Lower leg skin (tissue), 3 donors: ENCODE measurements around the gene VTI1A.

Source experiments
- POLR2A ChIP-seq, 2 donors: fragments of 450-650 bp; IDR thresholded peaks; one replicate each; pipeline ENCODE4 v1.6.1; 2016 to 2017; ENCODE audit warnings: antibody characterized with exemption in 2 of 2, mild to moderate bottlenecking in 1 of 2, moderate library complexity in 1 of 2
- TF ChIP-seq, protein P1 (sequence below), 3 donors: fragments of 450-650 bp; IDR thresholded peaks; one replicate each; pipeline ENCODE4 v1.5.1; 2016; ENCODE audit warnings: antibody characterized with exemption in 3 of 3, mild to moderate bottlenecking in 3 of 3, moderate library complexity in 2 of 3

DNA sequence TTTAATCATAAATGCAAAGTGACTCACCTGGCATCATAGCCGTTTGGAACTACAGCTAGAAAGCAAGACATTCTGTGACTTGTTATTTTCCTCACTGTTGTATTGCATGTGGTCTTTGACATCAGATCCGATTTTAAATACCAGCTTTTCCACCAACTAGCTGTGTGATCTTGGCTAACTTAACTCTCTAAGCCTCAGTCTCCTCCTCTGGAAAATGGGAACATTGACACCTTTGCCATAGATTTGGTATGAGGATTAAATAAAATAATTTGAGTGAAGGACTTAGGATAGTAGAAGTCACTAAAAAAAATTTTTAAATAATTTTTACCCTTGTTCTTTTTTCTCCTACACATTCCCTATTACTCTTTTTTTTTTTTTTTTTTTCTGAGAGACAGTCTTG is 348.1 kb downstream of the VTI1A start:
- no peak for TF ChIP-seq POLR2A (IDR thresholded peaks at IDR 0.05)
- TF ChIP-seq, protein P1, sequence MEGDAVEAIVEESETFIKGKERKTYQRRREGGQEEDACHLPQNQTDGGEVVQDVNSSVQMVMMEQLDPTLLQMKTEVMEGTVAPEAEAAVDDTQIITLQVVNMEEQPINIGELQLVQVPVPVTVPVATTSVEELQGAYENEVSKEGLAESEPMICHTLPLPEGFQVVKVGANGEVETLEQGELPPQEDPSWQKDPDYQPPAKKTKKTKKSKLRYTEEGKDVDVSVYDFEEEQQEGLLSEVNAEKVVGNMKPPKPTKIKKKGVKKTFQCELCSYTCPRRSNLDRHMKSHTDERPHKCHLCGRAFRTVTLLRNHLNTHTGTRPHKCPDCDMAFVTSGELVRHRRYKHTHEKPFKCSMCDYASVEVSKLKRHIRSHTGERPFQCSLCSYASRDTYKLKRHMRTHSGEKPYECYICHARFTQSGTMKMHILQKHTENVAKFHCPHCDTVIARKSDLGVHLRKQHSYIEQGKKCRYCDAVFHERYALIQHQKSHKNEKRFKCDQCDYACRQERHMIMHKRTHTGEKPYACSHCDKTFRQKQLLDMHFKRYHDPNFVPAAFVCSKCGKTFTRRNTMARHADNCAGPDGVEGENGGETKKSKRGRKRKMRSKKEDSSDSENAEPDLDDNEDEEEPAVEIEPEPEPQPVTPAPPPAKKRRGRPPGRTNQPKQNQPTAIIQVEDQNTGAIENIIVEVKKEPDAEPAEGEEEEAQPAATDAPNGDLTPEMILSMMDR (IDR thresholded peaks at IDR 0.05) = no peak
